Measurements from ENCODE around the gene CFAP20DC. TPM values are rescaled to one million over a fixed set of nuclear protein-coding genes. Genes with fewer than 3 reads are reported as not detected.
"Not testable (repeated sequence)": the region's sequence is repeated elsewhere in the genome, so short reads cannot be mapped to it uniquely, and the experiment has no call there.

Gene CFAP20DC
- total RNA-seq, 1 experiment from 2014 or later = 4.5 TPM

DNA sequence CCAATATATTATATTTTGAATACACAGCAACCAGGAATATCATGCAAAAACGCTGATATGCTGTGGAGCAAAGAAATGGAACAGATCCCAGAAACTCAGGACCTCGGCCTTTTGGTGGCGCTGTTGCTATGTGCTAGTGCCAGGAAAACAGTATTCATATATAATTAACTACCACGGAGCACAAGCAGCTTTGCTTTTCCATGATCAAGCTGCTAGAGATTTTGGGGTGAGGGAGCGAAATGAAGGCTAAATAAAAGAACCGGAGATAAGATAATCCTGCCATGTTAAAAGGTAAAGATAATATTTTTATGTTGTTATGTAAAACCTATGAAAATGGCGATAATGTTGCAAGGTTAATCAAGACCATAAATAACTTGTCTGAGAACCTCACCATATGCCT, 225.5 kb downstream of the CFAP20DC start:
- no peak overlapping the region for H3K4ac ChIP-seq (ENCODE audit: low read depth, low read length)
- no peak overlapping the region for H3K27ac ChIP-seq (ENCODE audit: insufficient read length, low read depth, low read length)
- no peaks in the 10 kb centered on the region for H3K9me3 ChIP-seq (ENCODE audit: control insufficient read depth, low read depth, low read length)
- H3K27me3 ChIP-seq (ENCODE audit: insufficient read depth, low read length) = no peaks in the 10 kb centered on the region
- peak; percentile 59 for DNase-seq
- H3K18ac ChIP-seq (ENCODE audit: insufficient read length, low read depth, low read length) = no peak overlapping the region
- no peaks in the 10 kb centered on the region for H3K79me1 ChIP-seq (ENCODE audit: insufficient read depth, low read depth, low read length, poor library complexity, severe bottlenecking)
- no peak overlapping the region for H3K14ac ChIP-seq (ENCODE audit: insufficient read depth, low read length)
- no peaks in the 10 kb centered on the region for H3K4me1 ChIP-seq (ENCODE audit: insufficient read depth, low read length)
- H3K4me3 Mint-ChIP-seq = no peak overlapping the region
- peak; percentile 90 for TF ChIP-seq CTCF (conservative IDR thresholded peaks at IDR 0.05)
- H3K79me2 ChIP-seq (ENCODE audit: insufficient read depth, low read length) = no peaks in the 10 kb centered on the region
- H3K27me3 Mint-ChIP-seq (ENCODE audit: low read depth) = no peaks in the 10 kb centered on the region
- WGBS (ENCODE audit: extremely low coverage, insufficient read length, low lambda C conversion rate) = no CpG with 5 or more reads among the region's 7 CpGs
- H3K9ac ChIP-seq (ENCODE audit: extremely low read depth, insufficient read length, low read length) = no peak overlapping the region
- no peak overlapping the region for H3K23ac ChIP-seq (ENCODE audit: insufficient read length, low read depth, low read length)
- peaks cover 0 to 5% (median 3%) of the 10 kb centered on the region in 3 experiments; a peak in 4 of 7 replicates for H3K36me3 Mint-ChIP-seq (ENCODE audit: insufficient read depth in 1 of 3, low read depth in 3 of 3)
- no peak overlapping the region for H3K4me2 ChIP-seq (ENCODE audit: insufficient read depth, insufficient read length, low read length)
- peaks cover 4 to 10% of the 10 kb centered on the region in 2 experiments; a peak in 3 of 4 replicates for H3K4me1 Mint-ChIP-seq
- H4K91ac ChIP-seq (ENCODE audit: insufficient read length, low read depth, low read length) = no peak overlapping the region
- no peak overlapping the region for H2BK12ac ChIP-seq (ENCODE audit: insufficient read length, low read depth, low read length)
- no peaks in the 10 kb centered on the region for H3K23me2 ChIP-seq (ENCODE audit: insufficient read length, low read depth, low read length, poor library complexity, severe bottlenecking)
- H4K20me1 ChIP-seq (ENCODE audit: control insufficient read depth, insufficient read depth, insufficient read length) = no peaks in the 10 kb centered on the region
- no peak overlapping the region for H3K27ac Mint-ChIP-seq
- H4K8ac ChIP-seq (replicated peaks; ENCODE audit: insufficient read length, low read depth, low read length) = no peak overlapping the region
- no peak overlapping the region for H4K5ac ChIP-seq (ENCODE audit: insufficient read length, low read depth, low read length)
- H3T11ph ChIP-seq (ENCODE audit: low read length) = no peak overlapping the region
- no peak overlapping the region for H2AFZ ChIP-seq (ENCODE audit: low read length)
- H2BK20ac ChIP-seq (ENCODE audit: low read depth, low read length, poor library complexity, severe bottlenecking) = no peak overlapping the region
- no peak overlapping the region for H2BK5ac ChIP-seq (ENCODE audit: insufficient read length, low read length)
- no peak overlapping the region for H2AK5ac ChIP-seq (ENCODE audit: insufficient read length, low read length)
- H2BK15ac ChIP-seq (ENCODE audit: low read depth, low read length) = no peak overlapping the region
- no peak overlapping the region for H3K56ac ChIP-seq (ENCODE audit: insufficient read length, low read depth, low read length)
- H2BK120ac ChIP-seq (ENCODE audit: low read depth, low read length, poor library complexity, severe bottlenecking) = no peak overlapping the region
- peaks cover 0 to 6% of the 10 kb centered on the region in 2 experiments; a peak in 3 of 5 replicates for H3K9me3 Mint-ChIP-seq

DNA sequence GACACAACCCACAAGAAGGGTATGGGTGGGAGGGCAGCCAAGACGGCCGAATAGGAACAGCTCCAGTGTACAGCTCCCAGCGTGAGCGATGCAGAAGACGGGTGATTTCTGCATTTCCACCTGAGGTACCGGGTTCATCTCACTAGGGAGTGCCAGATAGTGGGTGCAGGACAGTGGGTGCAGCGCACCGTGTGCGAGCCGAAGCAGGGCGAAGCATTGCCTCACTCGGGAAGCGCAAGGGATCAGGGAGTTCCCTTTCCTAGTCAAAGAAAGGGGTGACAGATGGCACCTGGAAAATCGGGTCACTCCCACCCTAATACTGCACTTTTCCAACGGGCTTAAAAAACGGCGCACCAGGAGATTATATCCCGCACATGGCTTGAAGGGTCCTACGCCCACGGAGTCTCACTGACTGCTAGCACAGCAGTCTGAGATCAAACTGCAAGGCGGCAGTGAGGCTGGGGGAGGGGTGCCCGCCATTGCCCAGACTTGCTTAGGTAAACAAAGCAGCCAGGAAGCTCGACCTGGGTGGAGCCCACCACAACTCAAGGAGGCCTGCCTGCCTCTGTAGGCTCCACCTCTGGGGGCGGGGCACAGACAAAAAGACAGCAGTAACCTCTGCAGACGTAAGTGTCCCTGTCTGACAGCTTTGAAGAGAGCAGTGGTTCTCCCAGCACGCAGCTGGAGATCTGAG, 243.1 kb downstream of the CFAP20DC start:
- H3K9ac ChIP-seq (ENCODE audit: extremely low read depth, insufficient read length, low read length); H3K4me3 Mint-ChIP-seq; H2BK12ac ChIP-seq (ENCODE audit: insufficient read length, low read depth, low read length); H3K23me2 ChIP-seq (ENCODE audit: insufficient read length, low read depth, low read length, poor library complexity, severe bottlenecking); H3K27me3 ChIP-seq (ENCODE audit: insufficient read depth, low read length); H2AFZ ChIP-seq (ENCODE audit: low read length); H3K18ac ChIP-seq (ENCODE audit: insufficient read length, low read depth, low read length); H3T11ph ChIP-seq (ENCODE audit: low read length); H2BK15ac ChIP-seq (ENCODE audit: low read depth, low read length); H3K4ac ChIP-seq (ENCODE audit: low read depth, low read length); H2AK5ac ChIP-seq (ENCODE audit: insufficient read length, low read length); H2BK5ac ChIP-seq (ENCODE audit: insufficient read length, low read length); H4K91ac ChIP-seq (ENCODE audit: insufficient read length, low read depth, low read length); H3K27ac Mint-ChIP-seq; H3K56ac ChIP-seq (ENCODE audit: insufficient read length, low read depth, low read length); H3K79me1 ChIP-seq (ENCODE audit: insufficient read depth, low read depth, low read length, poor library complexity, severe bottlenecking); H3K4me1 Mint-ChIP-seq; H2BK20ac ChIP-seq (ENCODE audit: low read depth, low read length, poor library complexity, severe bottlenecking); H4K8ac ChIP-seq (replicated peaks; ENCODE audit: insufficient read length, low read depth, low read length); H3K27me3 Mint-ChIP-seq (ENCODE audit: low read depth); H4K5ac ChIP-seq (ENCODE audit: insufficient read length, low read depth, low read length); H3K4me2 ChIP-seq (ENCODE audit: insufficient read depth, insufficient read length, low read length); H3K79me2 ChIP-seq (ENCODE audit: insufficient read depth, low read length); H2BK120ac ChIP-seq (ENCODE audit: low read depth, low read length, poor library complexity, severe bottlenecking); H3K4me1 ChIP-seq (ENCODE audit: insufficient read depth, low read length); H4K20me1 ChIP-seq (ENCODE audit: control insufficient read depth, insufficient read depth, insufficient read length); H3K14ac ChIP-seq (ENCODE audit: insufficient read depth, low read length); H3K23ac ChIP-seq (ENCODE audit: insufficient read length, low read depth, low read length); DNase-seq; H3K9me3 ChIP-seq (ENCODE audit: control insufficient read depth, low read depth, low read length); H3K27ac ChIP-seq (ENCODE audit: insufficient read length, low read depth, low read length): not testable (repeated sequence)
- H3K36me3 Mint-ChIP-seq (ENCODE audit: insufficient read depth in 1 of 3, low read depth in 3 of 3) = peaks cover 7 to 33% (median 25%) of the 10 kb centered on the region in 3 experiments
- WGBS (ENCODE audit: extremely low coverage, insufficient read length, low lambda C conversion rate) = no CpG with 5 or more reads among the region's 26 CpGs
- H3K9me3 Mint-ChIP-seq = peaks cover 28 to 36% of the 10 kb centered on the region in 2 experiments
